Esophagus muscularis mucosa (tissue), 4 donors: Measurements from ENCODE around the gene KRT16. TPM values are rescaled to one million over a fixed set of nuclear protein-coding genes. Genes with fewer than 3 reads are reported as not detected.

Experiments
- DNase-seq: peaks from one replicate; pipeline ENCODE4 v3.0.0-alpha.2; 2017; ENCODE audit errors: extremely low spot score
- H3K27ac ChIP-seq, 4 donors: fragments of 200-600 bp; sonication (generic); replicated peaks in 1 of 4; 1 replicate in 3 of 4; 2 replicates in 1 of 4; pipeline ENCODE4 v1.5.1; 2016 to 2019; ENCODE audit warnings: mild to moderate bottlenecking in 1 of 4
- H3K27me3 ChIP-seq, 4 donors: fragments of 200-600 bp; sonication (generic); one replicate each; pipeline versions ENCODE4 v1.5.1 to v1.6.0; 2016 to 2019
- H3K36me3 ChIP-seq, 4 donors: fragments of 200-600 bp; sonication (generic); one replicate each; pipeline ENCODE4 v1.5.1; 2016 to 2019
- H3K4me1 ChIP-seq, 4 donors: fragments of 200-600 bp; sonication (generic); one replicate each; pipeline ENCODE4 v1.5.1; 2016 to 2019
- H3K4me3 ChIP-seq, 4 donors: fragments of 200-600 bp; sonication (generic); 1 replicate in 2 of 4; 2 replicates in 2 of 4; pipeline ENCODE4 v1.5.1; 2016 to 2019; ENCODE audit warnings: mild to moderate bottlenecking in 4 of 4, moderate library complexity in 1 of 4
- H3K9me3 ChIP-seq, 4 donors: fragments of 200-600 bp; sonication (generic); 1 replicate in 3 of 4; 2 replicates in 1 of 4; pipeline ENCODE4 v1.5.1; 2016 to 2019
- EP300 ChIP-seq: sonication (generic); formaldehyde crosslinking; IDR thresholded peaks from one replicate; pipeline ENCODE4 v1.6.1; 2017; ENCODE audit warnings: antibody characterized with exemption
- POLR2A ChIP-seq: fragments of 450-650 bp; IDR thresholded peaks from one replicate; pipeline ENCODE4 v1.6.1; 2017; ENCODE audit warnings: antibody characterized with exemption, moderate library complexity, mild to moderate bottlenecking, low read depth
- POLR2AphosphoS5 ChIP-seq, 2 donors: sonication (generic); formaldehyde crosslinking; IDR thresholded peaks; one replicate each; pipeline ENCODE4 v1.6.1; 2017; ENCODE audit warnings: antibody characterized with exemption in 2 of 2
- WGBS: methylation state at CpG from one replicate; pipeline ENCODE4 v1.1.5; 2018; 5-methylcytosine and 5-hydroxymethylcytosine counted together
- intact Hi-C: fragments of 100-400 bp; cut with DNase I; formaldehyde crosslinking; loops from one replicate; pipeline ENCODE4 v1.15.1; 2023
- total RNA-seq, 4 donors: library from RNA; depleted of rRNA; stranded (reverse); fragments of >200 nt; gene quantifications; one replicate each; pipeline versions ENCODE4 v1.1.0 to v1.2.1, GENCODE V29; 2016
- TF ChIP-seq, protein P1 (sequence below), 3 experiments: fragments of 200-600 bp in 2 of 3; fragments of 450-650 bp in 1 of 3; sonication (generic) in 2 of 3; IDR thresholded peaks; one replicate each; pipeline ENCODE4 v1.5.1; 2017 to 2019; ENCODE audit warnings: antibody characterized with exemption in 3 of 3, mild to moderate bottlenecking in 2 of 3, moderate library complexity in 1 of 3

KRT16 gene
- total RNA-seq, 4 donors from 2014 or later = 1.7 TPM; not detected in 3

DNA sequence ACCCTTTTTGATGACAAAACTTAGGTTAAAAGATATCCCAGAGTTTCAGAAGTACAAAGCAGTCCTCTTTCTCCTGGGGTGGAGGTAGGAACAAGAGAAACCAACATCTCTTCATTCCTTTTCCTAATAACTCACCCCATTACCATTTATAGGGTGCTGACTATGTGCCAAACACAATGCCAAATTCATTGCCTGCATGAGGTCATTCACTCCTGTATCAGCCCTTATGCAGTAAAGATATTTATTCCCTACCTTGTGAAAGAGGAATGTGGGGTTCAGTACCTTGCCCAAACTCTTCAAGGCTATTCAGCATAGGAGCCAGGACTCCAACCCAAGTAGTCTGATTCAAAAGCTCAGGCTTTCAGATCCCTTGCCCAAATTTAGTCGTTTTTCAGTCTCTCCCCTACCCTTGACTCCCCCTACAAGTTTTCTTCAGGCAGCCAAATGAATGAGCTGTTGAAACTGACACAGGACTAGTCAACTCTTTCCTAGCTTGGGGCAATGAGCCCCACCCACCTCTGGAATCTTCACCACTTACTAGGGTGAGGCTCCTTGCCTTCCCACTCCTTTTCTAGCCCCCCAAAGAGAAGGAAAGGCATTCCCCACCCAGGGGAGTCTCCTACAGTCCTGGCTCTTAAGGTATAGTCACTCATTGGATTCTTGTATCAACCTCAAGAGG, 31.7 kb downstream of the KRT16 start:
- Histone ChIP-seq H3K4me3 (no peak overlapping the region), H3K36me3 (no peaks in the 10 kb centered on the region), H3K27me3 (peaks cover 0 to 47% (median 0%) of the 10 kb centered on the region in 4 donors), H3K9me3 (no peaks in the 10 kb centered on the region), H3K4me1 (no peaks in the 10 kb centered on the region), H3K27ac (no peak overlapping the region)
- DNase-seq = no peak
- 65% methylated on average over 1 of the region's 1 CpG for WGBS
- intact Hi-C loops = no loop called here
- TF ChIP-seq EP300 = no peak
- TF ChIP-seq POLR2AphosphoS5 (IDR thresholded peaks at IDR 0.05) = no peak
- TF ChIP-seq, protein P1, sequence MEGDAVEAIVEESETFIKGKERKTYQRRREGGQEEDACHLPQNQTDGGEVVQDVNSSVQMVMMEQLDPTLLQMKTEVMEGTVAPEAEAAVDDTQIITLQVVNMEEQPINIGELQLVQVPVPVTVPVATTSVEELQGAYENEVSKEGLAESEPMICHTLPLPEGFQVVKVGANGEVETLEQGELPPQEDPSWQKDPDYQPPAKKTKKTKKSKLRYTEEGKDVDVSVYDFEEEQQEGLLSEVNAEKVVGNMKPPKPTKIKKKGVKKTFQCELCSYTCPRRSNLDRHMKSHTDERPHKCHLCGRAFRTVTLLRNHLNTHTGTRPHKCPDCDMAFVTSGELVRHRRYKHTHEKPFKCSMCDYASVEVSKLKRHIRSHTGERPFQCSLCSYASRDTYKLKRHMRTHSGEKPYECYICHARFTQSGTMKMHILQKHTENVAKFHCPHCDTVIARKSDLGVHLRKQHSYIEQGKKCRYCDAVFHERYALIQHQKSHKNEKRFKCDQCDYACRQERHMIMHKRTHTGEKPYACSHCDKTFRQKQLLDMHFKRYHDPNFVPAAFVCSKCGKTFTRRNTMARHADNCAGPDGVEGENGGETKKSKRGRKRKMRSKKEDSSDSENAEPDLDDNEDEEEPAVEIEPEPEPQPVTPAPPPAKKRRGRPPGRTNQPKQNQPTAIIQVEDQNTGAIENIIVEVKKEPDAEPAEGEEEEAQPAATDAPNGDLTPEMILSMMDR (IDR thresholded peaks at IDR 0.05) = no peak
- TF ChIP-seq POLR2A = no peak

DNA sequence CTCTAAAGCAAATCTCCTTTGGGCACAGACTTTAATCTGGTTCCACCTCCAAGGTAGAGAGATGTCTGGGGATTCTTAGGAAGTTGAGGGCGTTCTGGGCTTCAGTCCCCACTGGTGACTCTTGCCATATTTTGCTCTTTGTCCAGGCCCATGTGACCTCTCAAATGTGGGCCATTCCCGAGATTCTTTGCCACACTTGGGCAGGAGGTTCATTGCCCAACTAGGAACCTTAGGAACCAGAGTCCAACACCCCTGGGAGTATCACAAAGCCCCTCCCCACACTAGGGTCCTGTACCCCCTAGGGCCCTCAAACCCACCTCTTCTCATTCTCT, 32.4 kb downstream of the KRT16 start:
- Histone ChIP-seq H3K27ac (no peak overlapping the region), H3K4me3 (no peak overlapping the region), H3K9me3 (no peaks in the 10 kb centered on the region), H3K36me3 (no peaks in the 10 kb centered on the region), H3K27me3 (peaks cover 0 to 53% (median 0%) of the 10 kb centered on the region in 4 donors), H3K4me1 (no peaks in the 10 kb centered on the region)
- 89% methylated on average over 2 of the region's 2 CpGs for WGBS
- DNase-seq = no peak
- no peak for TF ChIP-seq POLR2A
- no peak for TF ChIP-seq POLR2AphosphoS5 (IDR thresholded peaks at IDR 0.05)
- TF ChIP-seq, protein P1 (IDR thresholded peaks at IDR 0.05) = no peak
- no peak for TF ChIP-seq EP300
- intact Hi-C loops = no loop called here

DNA sequence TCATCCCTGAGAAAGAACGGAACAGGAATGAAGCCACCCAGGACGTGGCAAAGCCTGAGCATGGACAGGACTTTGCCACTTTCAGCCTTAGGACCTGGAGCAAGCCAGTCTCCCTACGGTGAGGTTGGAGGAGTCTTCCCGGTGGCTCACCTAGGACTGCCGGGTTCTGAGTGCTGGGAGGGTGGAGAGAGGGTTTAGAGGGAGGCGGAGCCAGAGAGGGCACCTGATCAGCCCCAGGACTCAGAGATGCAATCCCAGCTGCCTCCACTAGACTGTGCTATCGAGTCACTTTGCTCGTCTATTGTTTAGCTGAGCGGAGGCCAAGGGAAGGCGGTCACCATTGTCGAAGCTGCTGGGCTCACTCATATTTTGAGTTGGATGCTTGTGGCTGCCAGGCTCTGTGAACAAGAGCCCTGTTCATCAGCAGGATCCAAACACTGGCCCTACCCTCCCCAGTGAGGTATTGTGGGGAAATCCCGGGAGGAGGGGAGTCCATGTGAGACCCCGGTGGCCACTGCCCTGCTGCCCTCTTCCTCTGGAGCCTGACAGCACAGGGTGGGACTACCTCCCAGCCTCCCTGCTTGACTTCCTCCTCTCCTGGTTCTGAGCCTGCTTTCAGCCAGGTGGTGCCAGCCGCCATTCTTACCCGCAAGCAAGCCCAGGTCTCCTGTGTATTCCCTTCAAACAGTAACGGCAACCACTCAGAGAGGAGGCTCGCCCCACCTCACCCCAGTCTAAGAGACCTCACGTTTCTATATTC, 32.9 kb downstream of the KRT16 start:
- H3K27me3 ChIP-seq = peaks cover 0 to 54% (median 0%) of the 10 kb centered on the region in 4 donors
- no peaks in the 10 kb centered on the region for H3K36me3 ChIP-seq
- intact Hi-C loops = no loop called here
- no peak overlapping the region for H3K4me3 ChIP-seq
- TF ChIP-seq, protein P1 (IDR thresholded peaks at IDR 0.05) = peak; percentile 30 to 68 (median 52)
- TF ChIP-seq POLR2AphosphoS5 (IDR thresholded peaks at IDR 0.05) = no peak
- no peak for TF ChIP-seq POLR2A
- TF ChIP-seq EP300 = no peak
- no peaks in the 10 kb centered on the region for H3K9me3 ChIP-seq
- 42% methylated on average over 16 of the region's 18 CpGs for WGBS
- H3K27ac ChIP-seq = no peak overlapping the region
- DNase-seq = no peak
- no peaks in the 10 kb centered on the region for H3K4me1 ChIP-seq

DNA sequence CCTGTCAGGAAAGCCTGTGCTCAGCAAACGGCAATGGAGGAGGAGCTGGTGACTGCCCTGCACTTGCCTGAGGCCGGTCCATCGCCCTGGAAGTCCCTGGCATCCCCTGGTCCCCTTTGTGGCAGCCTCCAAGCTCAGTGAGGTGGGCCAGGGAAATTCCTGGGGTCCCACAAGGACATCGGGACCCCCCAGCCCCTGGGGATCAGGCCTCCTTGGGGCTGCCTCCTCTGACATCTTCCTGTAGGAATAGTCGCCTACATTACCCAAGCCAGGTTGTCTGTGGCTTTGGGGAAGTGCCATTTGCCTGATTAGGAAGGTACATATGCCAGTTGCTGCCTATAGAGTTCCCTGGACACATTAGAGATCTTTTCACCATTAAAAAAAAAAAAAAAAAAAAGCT, 33.6 kb downstream of the KRT16 start:
- intact Hi-C loops = no loop called here
- H3K27me3 ChIP-seq = peaks cover 0 to 60% (median 0%) of the 10 kb centered on the region in 4 donors
- 83% methylated on average over 5 of the region's 5 CpGs for WGBS

More for the DNA sequence above, 33.6 kb downstream of the KRT16 start:
- H3K36me3 ChIP-seq = no peaks in the 10 kb centered on the region
- TF ChIP-seq POLR2AphosphoS5 (IDR thresholded peaks at IDR 0.05) (no peak), EP300 (no peak), POLR2A (no peak)
- TF ChIP-seq, protein P1 (IDR thresholded peaks at IDR 0.05) = no peak
- H3K9me3 ChIP-seq = no peaks in the 10 kb centered on the region
- H3K4me3 ChIP-seq = no peak overlapping the region
- H3K27ac ChIP-seq = no peak overlapping the region
- no peaks in the 10 kb centered on the region for H3K4me1 ChIP-seq
- no peak for DNase-seq
